ENCODE measurements around the gene KIF6.

DNA sequence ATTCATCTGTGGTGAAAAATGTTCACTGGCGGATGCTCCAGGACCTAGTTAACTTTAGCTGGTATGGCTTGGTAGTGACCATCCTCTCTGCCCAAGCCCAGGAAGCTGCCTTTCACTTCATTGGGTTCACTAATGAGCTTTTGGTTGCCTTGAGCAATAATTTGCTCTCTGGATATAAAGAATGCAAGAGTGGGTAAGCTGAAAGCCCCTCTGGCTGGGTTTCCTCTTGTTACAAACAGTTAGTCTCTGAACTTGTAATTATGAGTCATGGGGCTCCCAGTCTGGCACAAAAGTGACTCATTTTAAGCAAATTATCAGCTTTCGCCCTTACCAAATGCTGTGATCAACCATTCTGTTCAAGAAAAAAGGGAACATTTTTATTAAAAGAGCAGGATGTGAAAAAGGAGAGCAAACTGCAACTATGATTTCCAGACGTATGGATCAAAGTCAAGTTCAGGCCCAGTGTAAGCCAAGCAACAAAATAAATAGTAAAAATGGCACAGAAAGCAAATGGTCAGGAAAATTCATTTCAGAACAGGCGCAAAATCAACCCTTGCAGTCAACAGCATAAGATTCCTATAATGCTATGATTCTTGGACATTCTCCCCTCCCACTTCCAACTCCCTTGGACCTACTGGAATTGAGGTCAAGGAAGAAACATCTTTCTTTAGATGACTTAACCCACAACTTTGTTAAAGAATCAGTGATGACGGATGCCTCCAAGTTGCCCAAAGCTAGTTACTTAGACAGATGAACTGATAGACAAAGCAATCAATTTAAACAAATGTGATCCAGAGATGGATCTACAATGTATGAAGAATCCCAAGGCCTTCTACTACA is 272.7 kb downstream of the KIF6 start:
- no peak for TF ChIP-seq POLR2A (IDR thresholded peaks at IDR 0.05)
- TF ChIP-seq, protein P1, sequence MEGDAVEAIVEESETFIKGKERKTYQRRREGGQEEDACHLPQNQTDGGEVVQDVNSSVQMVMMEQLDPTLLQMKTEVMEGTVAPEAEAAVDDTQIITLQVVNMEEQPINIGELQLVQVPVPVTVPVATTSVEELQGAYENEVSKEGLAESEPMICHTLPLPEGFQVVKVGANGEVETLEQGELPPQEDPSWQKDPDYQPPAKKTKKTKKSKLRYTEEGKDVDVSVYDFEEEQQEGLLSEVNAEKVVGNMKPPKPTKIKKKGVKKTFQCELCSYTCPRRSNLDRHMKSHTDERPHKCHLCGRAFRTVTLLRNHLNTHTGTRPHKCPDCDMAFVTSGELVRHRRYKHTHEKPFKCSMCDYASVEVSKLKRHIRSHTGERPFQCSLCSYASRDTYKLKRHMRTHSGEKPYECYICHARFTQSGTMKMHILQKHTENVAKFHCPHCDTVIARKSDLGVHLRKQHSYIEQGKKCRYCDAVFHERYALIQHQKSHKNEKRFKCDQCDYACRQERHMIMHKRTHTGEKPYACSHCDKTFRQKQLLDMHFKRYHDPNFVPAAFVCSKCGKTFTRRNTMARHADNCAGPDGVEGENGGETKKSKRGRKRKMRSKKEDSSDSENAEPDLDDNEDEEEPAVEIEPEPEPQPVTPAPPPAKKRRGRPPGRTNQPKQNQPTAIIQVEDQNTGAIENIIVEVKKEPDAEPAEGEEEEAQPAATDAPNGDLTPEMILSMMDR (IDR thresholded peaks at IDR 0.05): no peak
